K562 (cell line): Measurements from ENCODE around the gene CNNM4. TPM values are rescaled to one million over a fixed set of nuclear protein-coding genes. Genes with fewer than 3 reads are reported as not detected.
A peak's percentile ranks its signal among the peaks of the same experiment; 100 is the strongest.

Experiments
- AFF4 ChIP-seq: sonication (generic); formaldehyde crosslinking; IDR thresholded peaks from 2 replicates; pipeline ENCODE4 v1.8.0; 2023; ENCODE audit warnings: mild to moderate bottlenecking, missing genetic modification reagents
- CTBP1 ChIP-seq: fragments of 450-650 bp; IDR thresholded peaks from 2 replicates; pipeline ENCODE4 v1.6.1; 2016; ENCODE audit warnings: borderline replicate concordance
- ESRRA ChIP-seq: fragments of 450-650 bp; IDR thresholded peaks from 2 replicates; pipeline ENCODE4 v1.6.1; 2014; ENCODE audit warnings: low read depth, mild to moderate bottlenecking, moderate library complexity, borderline replicate concordance
- HOMEZ ChIP-seq: fragments of 250-450 bp; sonication (Bioruptor Pico); IDR thresholded peaks from 2 replicates; pipeline ENCODE4 v1.4.0; 2020; ENCODE audit warnings: mild to moderate bottlenecking, moderate library complexity
- IFI16 ChIP-seq: fragments of 250-450 bp; sonication (Bioruptor Pico); IDR thresholded peaks from 2 replicates; pipeline ENCODE4 v2.1.2; 2022; ENCODE audit warnings: mild to moderate bottlenecking, inconsistent platforms
- MAFF ChIP-seq: IDR thresholded peaks from 2 replicates; pipeline ENCODE4 v1.6.1; 2012; ENCODE audit warnings: low read length, improper control_type of control experiment
- PRDM10 ChIP-seq: fragments of 450-650 bp; IDR thresholded peaks from 2 replicates; pipeline ENCODE4 v1.6.1; 2018; ENCODE audit not compliant: partially characterized antibody
- RUNX1 ChIP-seq: sonication (generic); IDR thresholded peaks from 2 replicates; pipeline ENCODE4 v1.6.1; 2016; ENCODE audit warnings: antibody characterized with exemption, low read depth
- SMARCE1 ChIP-seq: fragments of 450-650 bp; IDR thresholded peaks from 2 replicates; pipeline ENCODE4 v1.7.1; 2016; ENCODE audit warnings: mild to moderate bottlenecking
- UBTF ChIP-seq, 2 experiments: IDR thresholded peaks; 2 replicates each; pipeline ENCODE4 v1.6.1; 2012; ENCODE audit warnings: improper control_type of control experiment in 2 of 2, low read depth in 2 of 2, low read length in 2 of 2, borderline replicate concordance in 1 of 2
- ZNF165 ChIP-seq: fragments of 250-450 bp; sonication (Bioruptor Pico); IDR thresholded peaks from 2 replicates; pipeline ENCODE4 v1.4.0; 2020; ENCODE audit warnings: borderline replicate concordance
- ZNF57 ChIP-seq: fragments of 450-650 bp; formaldehyde crosslinking; IDR thresholded peaks from 2 replicates; pipeline ENCODE4 v1.4.0; 2020; ENCODE audit warnings: mild to moderate bottlenecking, moderate library complexity
- ZNF830 ChIP-seq: fragments of 250-450 bp; sonication (Bioruptor Pico); IDR thresholded peaks from 2 replicates; pipeline ENCODE4 v1.5.0; 2021; ENCODE audit warnings: mild to moderate bottlenecking
- polyA plus RNA-seq, 8 experiments: library from polyadenylated mRNA; depleted of rRNA in 4 of 8; stranded (reverse) in 5 of 8; unstranded in 3 of 8; fragments of >200 nt; fragmentation: Nextera tagmentation in 2 of 8; fragmentation: Illumina TruSeq in 1 of 8; extraction: Ambion mirVana in 2 of 8; extraction: Trizol in 1 of 8; gene quantifications; 2 replicates each; pipeline versions ENCODE4 v1.2.1 to v1.2.3, GENCODE V29; 2011 to 2014; ENCODE audit warnings: inconsistent platforms in 1 of 8, missing spikeins in 1 of 8
- total RNA-seq, 7 experiments: library from RNA; depleted of rRNA in 6 of 7; stranded (reverse); fragments of >200 nt in 6 of 7; fragmentation: Illumina TruSeq in 2 of 7; extraction: Trizol in 2 of 7; gene quantifications; 2 replicates each; pipeline versions ENCODE4 v1.2.1 to v1.2.3, GENCODE V29; 2011 to 2021; ENCODE audit warnings: low replicate concordance in 1 of 7

Gene CNNM4
- total and polyA plus RNA-seq, 9 of the 15 experiments (the other 6 are each of a cell fraction or from before 2014, with no cell fraction given): 0.96 to 6.3 (median 2.8) TPM

- no peak for TF ChIP-seq HOMEZ (CRISPR knock-in tag)
- no peak for TF ChIP-seq ZNF165 (CRISPR knock-in tag)
- peak; percentile 73 for TF ChIP-seq CTBP1
- peak; percentile 52; the same call in 1 of the 2 replicates for TF ChIP-seq SMARCE1
- no peak for TF ChIP-seq ESRRA
- TF ChIP-seq ZNF830 (CRISPR knock-in tag): no peak
- TF ChIP-seq RUNX1: no peak
- no peak for TF ChIP-seq AFF4 (CRISPR knock-in tag)
- TF ChIP-seq MAFF: no peak
- no peak for TF ChIP-seq ZNF57
- TF ChIP-seq UBTF (IDR thresholded peaks at IDR 0.05; ENCODE audit: borderline replicate concordance in 1 of 2, low read depth in 2 of 2, low read length in 2 of 2): 0 out of 4 replicates have a peak, but pooled peaks of 1 of the 2 experiments have one; percentile 61
- TF ChIP-seq IFI16 (CRISPR knock-in tag): no peak
- TF ChIP-seq PRDM10: peak; percentile 68
Measured at GRCh38 chr2:96819128-96819875, 58.6 kb downstream of the CNNM4 start (continued).
